Cardiac muscle cell (in vitro differentiated cells and primary cell): ENCODE measurements around the gene PCNX1. TPM values are rescaled to one million over a fixed set of nuclear protein-coding genes. Genes with fewer than 3 reads are reported as not detected.
A peak's percentile ranks its signal among the peaks of the same experiment; 100 is the strongest.

Experiments
- DNase-seq, 2 donors: peaks; one replicate each; pipeline versions ENCODE4 v3.0.0 to v3.0.0-alpha.2; 2010 to 2017; ENCODE audit warnings: low read depth in 1 of 2, low spot score in 1 of 2
- H3K27ac ChIP-seq: fragments of 200-600 bp; sonication (generic); 2 replicates; pipeline ENCODE4 v1.5.1; 2016
- H3K27me3 ChIP-seq: fragments of 200-600 bp; sonication (generic); 2 replicates; pipeline ENCODE4 v1.6.0; 2016; ENCODE audit warnings: control low read depth
- H3K36me3 ChIP-seq: fragments of 200-600 bp; sonication (generic); 2 replicates; pipeline ENCODE4 v1.5.1; 2016; ENCODE audit warnings: control low read depth
- H3K4me1 ChIP-seq: fragments of 200-600 bp; sonication (generic); 2 replicates; pipeline ENCODE4 v1.8.1; 2017; ENCODE audit warnings: low read depth, mild to moderate bottlenecking, mixed run types
- H3K4me3 ChIP-seq: fragments of 200-600 bp; sonication (generic); 2 replicates; pipeline ENCODE4 v1.5.1; 2016; ENCODE audit warnings: mild to moderate bottlenecking
- H3K9me3 ChIP-seq: fragments of 200-600 bp; sonication (generic); 2 replicates; pipeline ENCODE4 v1.5.1; 2017; ENCODE audit warnings: low read depth, mild to moderate bottlenecking, control low read depth
- CTCF ChIP-seq: IDR thresholded peaks from 2 replicates; pipeline ENCODE4 v1.5.1; 2012; ENCODE audit warnings: low read depth, mild to moderate bottlenecking, low read length
- polyA plus RNA-seq: library from polyadenylated mRNA; unstranded; fragments of >200 nt; fragmentation: Nextera tagmentation; extraction: Ambion mirVana; gene quantifications from 2 replicates; pipeline ENCODE4 v1.2.1, GENCODE V29; 2016
- total RNA-seq: library from RNA; depleted of rRNA; stranded (reverse); fragments of >200 nt; gene quantifications from 2 replicates; pipeline ENCODE4 v1.2.3, GENCODE V29; 2016

Gene PCNX1
- total and polyA plus RNA-seq, 2 experiments from 2014 or later, result 20.1 to 45.4 TPM

DNA sequence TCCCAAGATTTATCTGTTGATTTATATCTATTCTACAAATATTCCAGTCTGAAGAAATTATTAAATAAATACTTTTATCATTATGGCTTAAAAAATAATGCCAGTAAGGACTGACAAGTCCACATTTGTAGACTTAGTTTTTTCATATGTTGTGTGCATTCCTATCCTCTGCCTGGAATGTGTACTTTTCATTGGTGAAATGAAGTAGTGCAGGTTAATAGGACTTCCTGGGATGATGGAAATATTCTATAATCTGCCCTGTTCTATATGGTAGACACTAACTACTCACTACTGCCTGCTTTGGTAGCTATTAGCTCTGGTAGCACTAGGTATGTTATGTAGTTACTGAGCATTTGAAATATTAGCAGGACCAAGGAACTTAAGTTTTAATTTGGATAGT is 86.7 kb downstream of the PCNX1 start:
- Histone ChIP-seq H3K9me3 (no peaks in the 10 kb centered on the region), H3K27ac (no peak overlapping the region), H3K4me3 (no peak overlapping the region), H3K4me1 (peaks cover 3% of the 10 kb centered on the region), H3K36me3 (no peaks in the 10 kb centered on the region), H3K27me3 (no peaks in the 10 kb centered on the region)
- no peak for DNase-seq
- TF ChIP-seq CTCF, result no peak

GRCh38 chr14:70995211-70995610 is 88.0 kb downstream of the PCNX1 start:
- no peaks in the 10 kb centered on the region for H3K27me3 ChIP-seq
- H3K4me3 ChIP-seq, result no peak overlapping the region
- H3K4me1 ChIP-seq, result peaks cover 15% of the 10 kb centered on the region
- no peak for DNase-seq
- H3K27ac ChIP-seq, result peak overlapping the region; percentile 21
- TF ChIP-seq CTCF, result no peak
- no peaks in the 10 kb centered on the region for H3K9me3 ChIP-seq
- H3K36me3 ChIP-seq, result no peaks in the 10 kb centered on the region

DNA sequence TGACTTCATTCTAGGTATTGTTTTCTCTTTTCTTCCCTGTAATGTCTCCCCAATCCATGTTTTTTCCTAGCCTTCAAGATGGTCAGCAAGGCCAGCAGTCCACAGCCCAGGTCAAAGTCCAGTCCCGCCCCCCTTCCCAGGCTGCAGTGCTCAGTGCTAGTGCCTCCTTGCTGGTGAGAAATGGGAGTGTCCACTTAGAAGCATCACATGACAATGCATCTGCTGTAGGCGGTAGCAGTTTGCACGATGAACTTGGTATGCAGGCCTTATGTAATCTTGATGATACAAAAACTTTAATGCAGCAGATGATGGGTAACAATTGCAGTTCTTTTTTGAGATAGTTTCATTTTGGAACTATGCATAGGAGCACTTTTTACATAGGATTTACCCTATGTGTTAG is 88.4 kb downstream of the PCNX1 start:
- H3K4me1 ChIP-seq, result peaks cover 17% of the 10 kb centered on the region
- no peak overlapping the region for H3K4me3 ChIP-seq
- no peak for TF ChIP-seq CTCF
- H3K27me3 ChIP-seq, result no peaks in the 10 kb centered on the region
- H3K9me3 ChIP-seq, result no peaks in the 10 kb centered on the region
- no peaks in the 10 kb centered on the region for H3K36me3 ChIP-seq
- peak overlapping the region; percentile 21 for H3K27ac ChIP-seq
- no peak for DNase-seq

- Histone ChIP-seq H3K4me3 (no peak overlapping the region), H3K9me3 (no peaks in the 10 kb centered on the region), H3K4me1 (peaks cover 47% of the 10 kb centered on the region), H3K27ac (peak overlapping the region; percentile 96), H3K27me3 (no peaks in the 10 kb centered on the region), H3K36me3 (no peaks in the 10 kb centered on the region)
- peak in 1 of 2 donors; percentile 34 for DNase-seq
- no peak for TF ChIP-seq CTCF
These were observed 91.9 kb downstream of the PCNX1 start for GRCh38 chr14:70999117-70999516.

DNA sequence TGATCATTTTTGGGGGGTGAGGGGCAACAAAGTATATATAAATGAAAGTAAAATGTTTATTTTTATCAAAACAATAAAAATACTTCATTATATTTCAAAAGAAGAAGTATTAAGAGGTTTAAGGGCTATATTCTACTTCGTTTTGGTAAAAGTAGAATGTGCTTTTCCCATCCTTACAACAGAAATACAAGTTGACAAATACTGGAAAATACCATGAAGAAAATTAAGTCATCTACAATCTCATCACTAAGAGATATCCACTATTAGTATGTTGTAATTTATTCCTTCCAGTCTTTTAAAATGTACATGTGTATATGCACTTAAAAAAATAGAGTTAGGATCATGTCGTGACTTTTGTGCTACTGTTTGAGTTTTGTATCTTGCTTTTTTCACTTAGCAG is 92.8 kb downstream of the PCNX1 start:
- Histone ChIP-seq H3K9me3 (no peaks in the 10 kb centered on the region), H3K27ac (peak overlapping the region; percentile 96), H3K27me3 (no peaks in the 10 kb centered on the region), H3K4me3 (no peak overlapping the region), H3K4me1 (peaks cover 48% of the 10 kb centered on the region), H3K36me3 (no peaks in the 10 kb centered on the region)
- TF ChIP-seq CTCF, result no peak
- no peak for DNase-seq

DNA sequence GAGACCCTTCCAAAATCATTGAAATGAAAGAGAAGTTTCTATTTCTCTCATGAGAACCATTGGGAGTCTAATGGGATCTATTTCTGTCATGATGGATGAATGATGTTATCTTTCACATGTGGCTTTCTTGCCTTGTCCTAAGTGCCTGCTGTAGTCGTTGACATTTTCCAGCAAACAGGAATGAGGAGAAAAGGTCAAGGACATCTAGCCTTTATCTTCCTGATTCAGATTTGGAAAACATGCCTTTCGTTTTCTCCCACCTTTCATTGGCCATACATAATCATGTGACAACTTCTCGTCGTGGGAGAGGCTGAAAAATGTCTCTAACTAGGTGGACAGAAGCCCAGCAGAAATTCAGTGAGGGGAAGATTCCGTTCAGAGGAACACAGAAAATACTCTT is 94.5 kb downstream of the PCNX1 start:
- DNase-seq, result peak in 1 of 2 donors; percentile 83
- no peak for TF ChIP-seq CTCF

More for the DNA sequence above, 94.5 kb downstream of the PCNX1 start:
- Histone ChIP-seq H3K27ac (peak overlapping the region; percentile 96), H3K4me3 (no peak overlapping the region), H3K9me3 (no peaks in the 10 kb centered on the region), H3K36me3 (no peaks in the 10 kb centered on the region), H3K4me1 (peaks cover 54% of the 10 kb centered on the region), H3K27me3 (no peaks in the 10 kb centered on the region)
